Peyer's patch (tissue), 4 donors: ENCODE results near the gene TMEM164.

Source experiments
- POLR2A ChIP-seq, 2 donors: fragments of 450-650 bp; IDR thresholded peaks; one replicate each; pipeline ENCODE4 v1.5.1; 2017; ENCODE audit warnings: antibody characterized with exemption in 2 of 2, mild to moderate bottlenecking in 2 of 2, moderate library complexity in 2 of 2
- TF ChIP-seq, protein P1 (sequence below), 6 experiments: fragments of 450-650 bp in 4 of 6; fragments of 200-600 bp in 2 of 6; sonication (generic) in 1 of 6; IDR thresholded peaks; one replicate each; pipeline ENCODE4 v1.5.1; 2017 to 2019; ENCODE audit warnings: antibody characterized with exemption in 6 of 6, mild to moderate bottlenecking in 3 of 6, moderate library complexity in 1 of 6

DNA sequence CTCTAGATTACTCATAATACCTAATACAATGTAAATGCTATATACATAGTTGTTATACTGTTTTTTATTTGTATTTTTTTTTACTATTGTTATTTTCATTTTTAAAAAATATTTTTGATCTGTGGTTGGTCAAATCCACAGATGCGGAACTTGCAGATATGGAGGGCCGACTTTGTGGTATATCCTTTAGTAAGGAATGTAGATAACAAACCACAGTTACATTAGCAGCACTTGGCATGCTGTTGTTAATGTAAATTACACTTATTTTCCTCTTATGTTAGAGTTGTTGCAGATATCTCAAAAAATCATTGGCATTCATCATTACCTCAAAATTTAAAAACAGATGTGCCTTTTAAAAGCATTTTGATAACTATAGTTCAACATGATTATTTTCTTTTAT lies 151.0 kb downstream of the TMEM164 start:
- TF ChIP-seq, protein P1, sequence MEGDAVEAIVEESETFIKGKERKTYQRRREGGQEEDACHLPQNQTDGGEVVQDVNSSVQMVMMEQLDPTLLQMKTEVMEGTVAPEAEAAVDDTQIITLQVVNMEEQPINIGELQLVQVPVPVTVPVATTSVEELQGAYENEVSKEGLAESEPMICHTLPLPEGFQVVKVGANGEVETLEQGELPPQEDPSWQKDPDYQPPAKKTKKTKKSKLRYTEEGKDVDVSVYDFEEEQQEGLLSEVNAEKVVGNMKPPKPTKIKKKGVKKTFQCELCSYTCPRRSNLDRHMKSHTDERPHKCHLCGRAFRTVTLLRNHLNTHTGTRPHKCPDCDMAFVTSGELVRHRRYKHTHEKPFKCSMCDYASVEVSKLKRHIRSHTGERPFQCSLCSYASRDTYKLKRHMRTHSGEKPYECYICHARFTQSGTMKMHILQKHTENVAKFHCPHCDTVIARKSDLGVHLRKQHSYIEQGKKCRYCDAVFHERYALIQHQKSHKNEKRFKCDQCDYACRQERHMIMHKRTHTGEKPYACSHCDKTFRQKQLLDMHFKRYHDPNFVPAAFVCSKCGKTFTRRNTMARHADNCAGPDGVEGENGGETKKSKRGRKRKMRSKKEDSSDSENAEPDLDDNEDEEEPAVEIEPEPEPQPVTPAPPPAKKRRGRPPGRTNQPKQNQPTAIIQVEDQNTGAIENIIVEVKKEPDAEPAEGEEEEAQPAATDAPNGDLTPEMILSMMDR (IDR thresholded peaks at IDR 0.05): no peak
- no peak for TF ChIP-seq POLR2A (IDR thresholded peaks at IDR 0.05)
